Skeletal muscle tissue (tissue), 4 donors: ENCODE results near the gene ST6GALNAC3. TPM values are rescaled to one million over a fixed set of nuclear protein-coding genes. Genes with fewer than 3 reads are reported as not detected.
"Not testable (repeated sequence)": the region's sequence is repeated elsewhere in the genome, so short reads cannot be mapped to it uniquely, and the experiment has no call there.

Experiments
- H3K27ac ChIP-seq: one replicate; pipeline ENCODE4 v1.7.0; 2013; ENCODE audit warnings: mild to moderate bottlenecking, low read depth, low read length, inconsistent platforms
- H3K27me3 ChIP-seq, 3 donors: one replicate each; pipeline ENCODE4 v1.7.0; 2013; ENCODE audit warnings: low read length in 3 of 3; ENCODE audit not compliant: control insufficient read depth in 3 of 3, insufficient read depth in 3 of 3
- H3K36me3 ChIP-seq, 3 donors: one replicate each; pipeline ENCODE4 v1.7.0; 2013; ENCODE audit warnings: low read length in 3 of 3; ENCODE audit not compliant: control insufficient read depth in 3 of 3, insufficient read depth in 3 of 3
- H3K4me1 ChIP-seq, 3 donors: one replicate each; pipeline ENCODE4 v1.7.0; 2013; ENCODE audit warnings: low read length in 3 of 3, mild to moderate bottlenecking in 3 of 3; ENCODE audit not compliant: control insufficient read depth in 3 of 3, insufficient read depth in 3 of 3
- H3K4me3 ChIP-seq, 3 donors: one replicate each; pipeline ENCODE4 v1.7.0; 2013; ENCODE audit warnings: low read length in 3 of 3
- H3K9ac ChIP-seq, 3 donors: one replicate each; pipeline ENCODE4 v1.7.0; 2013; ENCODE audit warnings: low read length in 3 of 3, mild to moderate bottlenecking in 3 of 3, moderate library complexity in 2 of 3, low read depth in 1 of 3
- H3K9me3 ChIP-seq, 3 donors: one replicate each; pipeline ENCODE4 v1.7.0; 2013; ENCODE audit warnings: low read length in 3 of 3; ENCODE audit not compliant: control insufficient read depth in 3 of 3
- total RNA-seq: library from RNA; depleted of rRNA; stranded (reverse); fragments of >200 nt; gene quantifications from one replicate; pipeline ENCODE4 v1.2.3, GENCODE V29; 2014
- donor health status: Osteomylitis.

Gene ST6GALNAC3
- total RNA-seq, 1 donor from 2014 or later = 3.7 TPM

DNA sequence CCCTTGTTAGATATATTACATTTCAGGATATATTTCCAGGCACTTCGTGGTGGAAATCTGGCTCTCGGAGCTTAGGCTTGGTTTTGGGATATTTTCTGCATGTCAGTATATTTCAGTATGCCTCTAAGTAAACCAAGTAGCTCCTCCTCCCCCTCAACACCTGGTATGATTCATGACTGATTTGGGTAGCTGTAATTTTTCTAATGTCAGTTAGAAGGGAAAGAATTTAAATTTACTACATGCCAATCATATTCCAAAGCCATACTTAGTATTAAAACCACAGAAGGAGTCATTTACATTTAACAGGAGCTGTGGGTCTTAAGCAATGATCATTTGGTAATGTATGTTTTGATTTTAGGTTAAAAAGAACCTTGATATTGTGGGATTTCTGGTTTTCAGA lies 40.6 kb downstream of the ST6GALNAC3 start:
- H3K36me3 ChIP-seq = no peaks in the 10 kb centered on the region
- H3K9me3 ChIP-seq = no peaks in the 10 kb centered on the region
- no peak overlapping the region for H3K27ac ChIP-seq
- H3K4me3 ChIP-seq = no peak overlapping the region
- no peaks in the 10 kb centered on the region for H3K27me3 ChIP-seq
- no peaks in the 10 kb centered on the region for H3K4me1 ChIP-seq
- H3K9ac ChIP-seq = no peak overlapping the region

DNA sequence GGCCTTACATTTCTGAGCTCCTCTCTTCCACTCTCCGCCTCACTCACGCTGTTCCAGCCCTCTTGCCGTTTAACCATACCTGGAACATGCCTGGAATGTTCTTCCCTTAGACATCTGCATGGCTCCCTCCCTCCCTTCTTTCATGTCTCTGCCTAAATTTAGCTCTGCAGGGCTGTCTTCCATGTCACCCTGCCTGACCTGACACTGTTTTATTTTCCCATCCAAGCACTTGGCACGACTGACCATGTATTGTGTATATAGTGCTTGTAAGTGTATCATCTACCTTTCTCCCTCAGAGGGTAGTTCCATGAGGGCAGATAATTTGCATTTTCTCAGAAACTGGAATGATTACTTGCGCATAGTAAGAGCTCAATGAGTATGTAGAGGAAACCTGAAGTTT lies 47.3 kb downstream of the ST6GALNAC3 start:
- Histone ChIP-seq H3K4me1 (peaks cover 5 to 13% (median 5%) of the 10 kb centered on the region in 3 donors), H3K27me3 (no peaks in the 10 kb centered on the region), H3K9ac (no peak overlapping the region), H3K36me3 (no peaks in the 10 kb centered on the region), H3K4me3 (no peak overlapping the region), H3K9me3 (no peaks in the 10 kb centered on the region), H3K27ac (no peak overlapping the region)

DNA sequence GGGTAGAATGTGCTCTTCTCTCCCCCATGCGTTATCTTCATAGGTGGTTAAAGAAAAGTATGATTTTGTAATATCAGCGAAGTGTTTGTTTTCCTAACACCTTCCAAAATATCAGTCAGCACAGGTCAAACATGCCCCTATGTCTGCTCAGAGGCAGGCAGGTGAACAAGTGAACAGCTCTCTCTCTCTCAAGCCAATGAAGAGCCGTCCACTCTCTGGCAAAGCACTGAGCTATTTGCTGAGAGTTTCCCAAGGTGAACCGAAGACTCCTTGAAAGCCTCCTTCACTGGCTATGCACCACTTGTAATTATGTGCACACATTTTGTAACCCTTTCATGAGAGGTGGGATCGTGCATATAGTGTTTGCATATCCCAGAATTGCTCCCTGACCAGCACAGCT lies 47.7 kb downstream of the ST6GALNAC3 start:
- Histone ChIP-seq H3K27ac (no peak overlapping the region), H3K9me3 (no peaks in the 10 kb centered on the region), H3K27me3 (no peaks in the 10 kb centered on the region), H3K36me3 (no peaks in the 10 kb centered on the region), H3K4me3 (no peak overlapping the region), H3K4me1 (peaks cover 5 to 13% (median 5%) of the 10 kb centered on the region in 3 donors), H3K9ac (no peak overlapping the region)

DNA sequence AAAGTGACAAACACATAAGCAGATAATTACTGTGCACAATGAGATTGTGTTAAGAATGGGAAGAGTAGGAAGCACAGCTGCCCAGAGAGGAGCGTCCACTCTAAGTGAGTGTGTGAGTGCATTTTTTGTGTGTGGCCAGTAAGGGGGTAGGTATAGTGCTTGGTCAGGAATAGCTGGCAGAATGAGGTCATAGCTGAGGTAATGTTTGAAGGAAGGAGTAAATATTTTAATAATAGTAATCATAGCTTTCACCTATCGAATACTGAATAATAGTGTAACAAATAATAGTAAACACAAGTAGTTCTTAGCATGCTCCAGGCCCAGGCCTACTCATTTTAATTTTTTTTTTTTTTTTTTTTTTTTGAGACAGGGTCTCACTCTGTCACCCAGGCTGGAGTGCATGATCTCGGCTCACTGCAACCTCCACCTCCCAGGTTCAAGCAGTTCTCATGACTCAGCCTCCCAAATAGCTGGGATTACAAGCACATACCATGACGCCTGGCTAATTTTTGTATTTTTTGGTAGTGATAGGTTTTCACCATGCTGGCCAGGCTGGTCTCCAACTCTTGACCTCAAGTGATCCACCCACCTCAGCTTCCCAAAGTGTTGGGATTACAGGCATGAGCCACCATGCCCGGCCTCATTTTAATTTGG lies 49.0 kb downstream of the ST6GALNAC3 start:
- not testable (repeated sequence) for H3K4me3 ChIP-seq, H3K9me3 ChIP-seq, H3K9ac ChIP-seq, H3K27ac ChIP-seq, H3K27me3 ChIP-seq, H3K36me3 ChIP-seq
- H3K4me1 ChIP-seq = peaks cover 5 to 13% (median 5%) of the 10 kb centered on the region in 3 donors

DNA sequence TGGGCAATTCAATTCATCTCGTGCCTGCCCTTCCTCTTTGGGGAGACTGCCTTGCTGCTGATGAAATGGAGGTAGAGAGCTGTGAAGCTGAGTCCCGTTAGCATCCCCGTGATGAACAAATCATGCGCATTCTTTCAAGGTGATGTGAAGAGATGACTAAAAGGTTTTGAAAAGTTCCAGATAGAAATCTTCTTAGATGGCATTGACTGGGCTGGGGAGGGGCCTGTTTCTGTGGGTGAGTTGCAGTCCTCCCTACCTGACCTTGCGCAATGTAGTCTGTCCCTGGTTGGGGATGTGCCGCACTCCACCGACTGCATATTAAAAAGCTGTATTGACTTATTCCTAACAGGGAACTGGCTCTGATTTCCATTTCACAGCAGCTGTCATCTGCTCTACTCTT lies 49.6 kb downstream of the ST6GALNAC3 start:
- H3K36me3 ChIP-seq = no peaks in the 10 kb centered on the region
- H3K27me3 ChIP-seq = no peaks in the 10 kb centered on the region
- H3K9ac ChIP-seq = no peak overlapping the region
- no peak overlapping the region for H3K27ac ChIP-seq
- H3K9me3 ChIP-seq = no peaks in the 10 kb centered on the region
- H3K4me1 ChIP-seq = peaks cover 5 to 13% (median 5%) of the 10 kb centered on the region in 3 donors
- H3K4me3 ChIP-seq = no peak overlapping the region

DNA sequence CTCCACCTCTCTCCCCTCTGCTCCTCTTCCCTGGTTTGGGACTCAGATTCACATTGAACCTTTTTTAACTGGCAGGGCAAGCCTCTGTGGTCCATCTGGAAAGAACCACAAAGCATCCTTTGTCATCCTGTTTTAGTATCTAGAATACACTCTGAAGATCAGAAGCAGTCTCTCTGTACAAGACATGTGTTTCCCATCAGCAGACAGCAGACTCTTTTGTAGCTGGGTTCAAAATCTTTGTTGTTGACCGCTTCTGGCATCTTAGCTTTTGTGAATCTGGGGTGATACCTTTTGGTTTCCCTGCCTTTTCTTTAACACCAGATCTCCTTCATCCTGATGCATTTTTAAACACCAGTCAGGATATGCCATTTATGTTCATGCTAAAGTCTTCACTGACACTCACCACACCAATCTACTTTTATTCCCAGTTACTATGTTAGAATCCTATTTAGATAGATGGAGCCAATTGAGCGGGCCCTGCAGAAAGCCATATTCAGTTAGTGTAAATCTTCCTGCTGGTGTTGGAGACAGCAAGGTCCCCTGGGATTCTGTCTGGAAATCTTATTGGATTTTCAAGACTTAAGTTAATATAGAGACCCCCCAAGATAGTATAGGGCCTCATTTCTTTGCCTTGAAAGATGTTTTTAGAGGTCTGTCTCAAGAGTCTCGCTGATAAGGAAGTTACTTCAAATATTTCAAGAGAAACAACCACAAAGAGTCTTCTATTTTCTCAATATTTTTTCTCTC lies 51.1 kb downstream of the ST6GALNAC3 start:
- H3K27me3 ChIP-seq = no peaks in the 10 kb centered on the region
- no peak overlapping the region for H3K4me3 ChIP-seq
- no peak overlapping the region for H3K27ac ChIP-seq
- H3K4me1 ChIP-seq = peaks cover 5 to 13% (median 5%) of the 10 kb centered on the region in 3 donors
- no peak overlapping the region for H3K9ac ChIP-seq
- H3K9me3 ChIP-seq = no peaks in the 10 kb centered on the region
- no peaks in the 10 kb centered on the region for H3K36me3 ChIP-seq

DNA sequence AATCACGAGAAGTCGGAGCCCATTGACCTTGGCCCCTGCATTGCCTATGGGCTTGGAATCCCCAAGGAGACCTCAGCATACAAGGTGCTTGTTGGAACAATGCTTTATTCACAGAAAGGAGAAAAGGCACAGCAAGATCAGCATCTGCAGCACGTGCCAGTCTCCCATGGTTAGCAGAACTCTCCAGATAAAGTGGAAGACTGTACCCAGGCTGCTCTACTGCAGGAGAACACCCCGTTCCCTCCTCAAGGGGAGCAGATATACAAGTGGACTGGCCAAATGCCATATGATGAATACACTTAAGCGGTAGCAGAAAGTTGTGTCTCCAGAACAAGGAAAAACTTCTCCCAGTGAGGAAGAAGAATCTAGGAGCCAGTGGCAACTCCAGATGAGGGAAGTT lies 53.5 kb downstream of the ST6GALNAC3 start:
- no peaks in the 10 kb centered on the region for H3K9me3 ChIP-seq
- no peak overlapping the region for H3K4me3 ChIP-seq
- H3K4me1 ChIP-seq = no peaks in the 10 kb centered on the region
- no peak overlapping the region for H3K9ac ChIP-seq
- H3K27ac ChIP-seq = no peak overlapping the region
- no peaks in the 10 kb centered on the region for H3K27me3 ChIP-seq
- H3K36me3 ChIP-seq = no peaks in the 10 kb centered on the region

DNA sequence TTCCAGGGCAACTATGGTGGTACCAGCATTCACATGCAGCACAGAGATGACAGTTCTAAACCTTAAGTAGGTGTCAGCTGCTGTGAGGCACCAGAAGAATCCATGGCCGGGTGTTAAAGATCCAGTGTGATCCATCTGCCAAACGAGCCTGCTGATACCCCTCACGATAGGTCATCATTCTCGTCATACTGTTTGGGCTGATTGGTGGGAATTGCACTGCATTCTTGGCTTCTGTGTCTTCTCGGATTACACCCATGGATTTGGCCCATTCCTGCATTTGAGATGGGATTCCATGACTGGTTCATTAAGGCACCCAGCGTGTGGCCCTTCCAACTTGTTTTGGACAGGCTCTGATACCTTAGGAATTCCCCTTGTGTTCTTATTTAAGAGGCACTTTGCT lies 55.2 kb downstream of the ST6GALNAC3 start:
- H3K27ac ChIP-seq = no peak overlapping the region

DNA sequence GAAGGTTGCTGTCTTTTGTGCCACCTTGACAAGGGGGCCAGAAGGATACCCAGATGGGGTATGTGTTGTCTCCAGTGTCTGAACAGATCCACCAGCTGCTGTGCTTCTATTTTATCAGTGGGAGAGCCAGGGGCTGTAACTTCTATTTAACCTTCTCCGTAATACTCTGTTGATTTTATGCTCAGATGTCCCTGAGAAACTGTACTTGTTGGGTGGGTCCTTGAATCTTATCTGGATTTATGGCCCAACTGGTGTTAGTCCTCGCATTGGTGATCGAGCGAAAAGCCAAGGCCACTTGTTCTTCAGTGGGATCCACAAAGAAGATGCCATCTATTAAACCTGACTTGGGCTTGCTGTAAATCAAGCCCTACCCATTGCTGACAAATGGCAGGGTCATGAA lies 56.4 kb downstream of the ST6GALNAC3 start:
- H3K4me3 ChIP-seq = no peak overlapping the region
- H3K27me3 ChIP-seq = no peaks in the 10 kb centered on the region
- H3K9me3 ChIP-seq = no peaks in the 10 kb centered on the region
- no peak overlapping the region for H3K27ac ChIP-seq
- no peak overlapping the region for H3K9ac ChIP-seq
- no peaks in the 10 kb centered on the region for H3K4me1 ChIP-seq
- H3K36me3 ChIP-seq = no peaks in the 10 kb centered on the region

More for the DNA sequence above, 55.2 kb downstream of the ST6GALNAC3 start:
- Histone ChIP-seq H3K4me1 (no peaks in the 10 kb centered on the region), H3K4me3 (no peak overlapping the region), H3K27me3 (no peaks in the 10 kb centered on the region), H3K36me3 (no peaks in the 10 kb centered on the region), H3K9me3 (no peaks in the 10 kb centered on the region), H3K9ac (no peak overlapping the region)

DNA sequence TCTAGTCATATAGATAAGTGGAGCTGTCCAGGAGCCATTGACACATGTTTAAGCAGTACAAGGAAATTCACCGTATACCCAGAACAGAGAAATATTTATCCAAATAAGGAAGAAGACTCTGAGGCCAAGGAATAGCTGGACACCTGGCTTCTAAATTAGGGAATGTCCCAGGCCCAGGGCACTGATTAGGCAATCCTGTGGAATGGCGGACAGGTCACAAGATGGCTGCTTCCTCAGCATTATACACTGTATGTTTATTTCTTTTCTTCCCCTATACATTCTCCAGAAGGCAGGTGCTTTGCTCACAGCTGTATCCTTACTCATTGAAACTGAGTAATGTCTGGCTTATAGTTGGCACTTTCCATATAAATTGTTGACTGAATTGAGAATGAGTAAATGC lies 59.4 kb downstream of the ST6GALNAC3 start:
- Histone ChIP-seq H3K9me3 (no peaks in the 10 kb centered on the region), H3K9ac (no peak overlapping the region), H3K36me3 (no peaks in the 10 kb centered on the region), H3K4me3 (no peak overlapping the region), H3K27ac (no peak overlapping the region), H3K27me3 (no peaks in the 10 kb centered on the region), H3K4me1 (peaks cover 0 to 2% (median 0%) of the 10 kb centered on the region in 3 donors)
